ENCODE measurements around the gene LENEP. TPM values are rescaled to one million over a fixed set of nuclear protein-coding genes. Genes with fewer than 3 reads are reported as not detected.
A peak's percentile ranks its signal among the peaks of the same experiment; 100 is the strongest.

LENEP gene
- total RNA-seq, 1 experiment from 2014 or later: not detected

DNA sequence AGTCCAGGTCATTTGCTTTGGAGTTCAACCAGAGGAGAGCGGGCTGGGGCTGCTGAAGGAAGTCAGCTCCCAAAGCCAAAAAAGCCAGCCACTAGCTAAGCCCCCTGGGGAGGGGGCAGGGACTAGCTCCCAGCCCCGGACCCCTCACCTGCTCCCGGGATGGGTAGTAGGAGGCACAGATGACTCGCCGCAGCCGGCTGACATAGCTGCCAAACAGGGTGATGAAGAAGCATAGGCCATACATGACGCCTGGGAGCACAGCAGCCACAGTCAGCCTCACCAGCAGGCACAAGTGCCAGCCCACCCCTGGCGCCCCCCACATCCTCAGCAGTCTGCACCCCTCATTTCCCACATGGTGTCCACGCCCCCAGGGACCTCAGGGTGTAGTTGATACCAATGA lies 32.8 kb downstream of the LENEP start:
- peak; percentile 39 for DNase-seq (ENCODE audit: low read depth)

DNA sequence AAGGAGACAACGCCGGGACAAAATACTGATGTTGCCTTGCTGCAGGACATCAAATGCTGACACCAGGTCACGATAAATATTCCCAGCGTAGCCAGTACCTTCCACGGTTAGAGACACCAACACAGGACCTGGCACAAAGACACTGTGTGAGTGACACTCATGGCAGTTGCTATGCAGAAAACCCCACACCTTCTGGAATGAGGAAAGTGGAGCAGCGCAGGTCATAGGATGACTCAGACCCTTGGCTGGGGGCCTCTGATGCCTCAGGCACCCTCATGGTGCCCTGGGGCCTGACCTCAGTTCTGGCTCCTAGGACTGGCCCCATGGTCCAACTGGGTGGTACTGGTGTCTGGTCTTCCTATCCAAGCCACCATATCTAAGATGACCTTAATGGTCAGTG lies 33.2 kb downstream of the LENEP start:
- DNase-seq (ENCODE audit: low read depth): peak; percentile 83

DNA sequence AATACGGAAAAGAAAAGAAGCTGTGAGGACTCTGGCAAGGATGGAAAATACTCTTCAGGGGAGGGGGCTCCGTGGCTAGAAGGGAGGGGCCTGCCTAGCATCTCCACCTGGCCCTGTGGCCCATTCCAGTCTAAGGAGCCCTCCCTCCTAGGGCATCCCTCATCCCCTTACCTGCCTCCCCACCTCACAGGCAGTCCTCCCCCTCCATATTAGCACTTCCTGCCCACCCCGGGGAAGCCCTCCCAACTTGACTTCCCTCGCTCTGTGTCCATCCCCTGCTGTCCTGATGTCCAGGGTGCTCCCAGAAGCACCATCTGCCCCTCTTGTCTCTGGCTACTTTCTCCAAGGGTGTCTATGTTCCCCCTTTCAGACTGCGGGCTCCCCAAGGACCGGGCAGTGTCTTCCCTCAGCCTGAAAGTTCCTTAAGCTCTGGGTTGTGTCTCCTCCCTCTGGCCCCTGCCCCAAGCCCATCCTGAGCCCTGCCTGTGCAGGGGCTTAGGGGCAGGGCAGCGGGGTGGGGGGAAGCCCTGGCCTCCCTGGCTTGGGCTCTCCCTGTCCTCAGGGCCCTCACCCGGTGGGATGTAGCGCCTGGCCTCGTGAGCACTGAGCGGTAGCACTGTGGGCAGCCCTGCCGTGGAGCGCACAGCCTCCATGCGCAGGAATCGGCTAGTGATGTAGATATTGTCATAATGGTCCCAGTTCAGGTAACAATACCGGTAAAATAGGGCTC lies 36.3 kb downstream of the LENEP start:
- no peak for DNase-seq (ENCODE audit: low read depth)

DNA sequence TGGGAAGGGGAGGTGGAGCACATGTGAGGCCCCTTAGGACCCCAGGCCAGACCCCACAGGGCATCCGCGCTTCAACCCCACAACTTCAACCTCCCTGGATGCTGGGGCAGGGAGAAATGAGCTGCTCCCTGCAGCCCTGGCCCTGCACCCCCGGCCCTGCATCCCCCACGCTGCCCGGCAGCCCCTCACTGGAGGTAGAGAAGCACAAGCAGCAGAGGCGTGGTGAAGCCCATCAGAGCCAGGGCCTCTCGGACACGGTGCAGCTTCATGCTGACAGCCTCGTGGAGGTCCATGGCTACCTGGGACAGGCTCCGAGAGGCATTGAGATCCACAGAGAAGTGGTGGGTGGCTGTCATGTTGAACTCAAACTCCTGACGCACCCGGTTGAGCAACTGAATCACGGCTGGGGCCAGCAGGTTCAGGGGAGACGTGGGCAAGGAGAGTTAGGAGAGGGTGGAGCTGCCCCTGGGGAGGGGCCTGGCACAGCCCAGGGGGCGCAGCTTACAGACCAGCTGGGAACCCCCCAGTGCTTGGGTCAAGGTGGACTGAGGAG lies 36.9 kb downstream of the LENEP start:
- no peak for DNase-seq (ENCODE audit: low read depth)

DNA sequence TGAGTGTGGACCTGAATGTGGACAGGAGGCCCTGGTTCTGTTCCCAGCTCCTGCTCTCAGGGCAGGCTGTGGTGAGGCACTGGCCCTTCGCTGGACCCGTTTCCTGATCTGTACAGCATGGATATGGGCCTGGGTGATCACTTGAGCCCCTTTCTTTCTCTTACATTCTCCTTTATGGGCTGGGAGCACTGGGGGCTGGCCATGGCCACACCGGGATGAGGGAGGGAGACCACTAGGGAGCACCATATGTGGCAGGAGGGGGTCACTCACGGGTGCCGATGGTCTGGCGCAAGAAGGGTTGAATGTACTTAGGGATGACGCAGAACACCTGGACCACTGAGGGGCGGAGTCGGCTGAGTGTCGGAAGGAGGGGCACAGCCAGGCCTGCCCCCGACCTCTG lies 37.5 kb downstream of the LENEP start:
- DNase-seq (ENCODE audit: low read depth): no peak

DNA sequence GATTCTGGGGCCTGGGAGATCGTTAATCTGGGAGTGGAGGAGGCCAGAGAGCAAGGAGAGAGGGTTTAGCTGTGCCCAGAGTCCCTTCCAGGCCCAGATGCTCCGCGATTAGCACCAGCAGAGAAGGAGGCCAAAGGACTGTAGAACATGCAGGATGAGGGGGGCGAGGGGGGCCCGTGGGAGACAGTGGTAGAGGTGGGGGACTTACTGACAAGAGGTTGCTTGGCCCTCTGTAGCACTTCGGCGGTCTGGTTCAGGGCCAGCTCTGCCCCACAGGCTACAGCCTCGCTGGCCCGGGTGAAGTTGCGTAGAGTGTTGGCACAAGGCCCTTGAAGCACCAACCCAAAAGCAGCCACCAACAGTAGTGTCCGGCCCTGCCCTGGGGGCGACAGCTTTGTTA lies 39.5 kb downstream of the LENEP start:
- no peak for DNase-seq (ENCODE audit: low read depth)

DNA sequence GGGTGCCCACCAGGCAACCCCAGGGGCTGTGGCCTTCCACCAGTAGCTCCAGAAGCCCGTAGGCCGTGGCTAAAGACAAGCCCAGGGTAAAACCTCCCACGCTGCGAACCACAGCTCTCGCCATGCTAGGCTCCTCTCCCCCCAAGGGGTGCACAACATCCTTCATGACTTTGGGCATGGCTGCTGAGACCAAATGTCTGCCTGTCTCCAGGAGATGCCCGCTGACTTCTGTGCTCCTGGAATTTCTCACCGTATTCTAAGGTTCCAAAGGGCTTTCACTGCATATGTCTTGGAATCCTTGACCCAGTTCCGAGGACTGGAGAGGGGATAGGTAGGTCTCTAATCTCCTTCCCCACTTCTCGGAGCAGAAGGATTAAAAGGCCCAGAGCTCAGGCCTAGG lies 40.1 kb downstream of the LENEP start, which contains the start of the genes DCST1 and DCST2:
Gene DCST1 (plus strand): TSS at position 301 of the 400 bp plus-strand sequence. CDS start 213 bp downstream, outside the sequence.
Gene DCST2 (minus strand): TSS at position 258 of the 400 bp plus-strand sequence. CDS start 80 bp downstream, at position 178.
- DNase-seq (ENCODE audit: low read depth): no peak

DNA sequence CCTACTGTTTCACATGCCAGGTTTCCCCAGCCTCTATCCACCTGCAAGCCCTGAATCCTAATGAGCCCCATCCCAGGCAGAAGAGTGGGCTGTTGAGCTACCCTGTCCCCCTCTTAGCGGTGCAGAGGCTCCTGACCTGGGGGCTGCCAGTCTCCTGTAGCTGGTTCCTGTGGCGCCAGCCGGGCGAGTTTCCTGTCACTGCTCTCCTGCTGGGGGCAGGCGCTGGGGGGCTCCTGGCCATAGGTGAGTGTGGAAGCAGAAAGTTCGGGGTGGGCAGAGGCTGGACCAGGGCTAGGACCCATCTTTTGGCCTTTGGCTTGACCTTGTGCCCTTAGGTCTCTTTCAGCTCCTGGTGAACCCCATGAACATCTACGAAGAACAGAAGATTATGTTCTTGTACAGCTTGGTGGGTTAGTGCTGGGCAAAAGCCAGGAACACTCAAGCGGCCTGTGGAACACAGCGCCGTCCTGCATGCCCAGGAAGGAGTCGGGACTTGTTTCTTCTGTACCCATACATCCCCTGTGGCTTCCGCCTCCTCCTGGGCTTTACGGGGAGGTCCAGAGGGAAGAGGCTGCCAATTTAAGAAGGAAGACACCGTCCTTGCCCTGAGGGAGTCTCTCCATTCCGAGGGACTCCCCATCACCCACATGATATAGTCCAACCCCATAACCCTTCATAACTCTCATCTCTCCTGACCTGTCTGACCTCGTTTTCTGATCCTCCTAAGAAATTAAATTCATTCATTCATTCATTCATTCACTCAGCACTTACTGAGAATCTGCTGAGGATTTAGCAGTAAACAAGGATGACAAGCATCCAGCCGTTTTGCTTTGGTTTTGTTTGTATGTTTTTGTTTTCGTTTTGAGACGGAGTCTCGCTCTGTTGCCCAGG lies 41.2 kb downstream of the LENEP start:
- no peak for DNase-seq (ENCODE audit: low read depth)

DNA sequence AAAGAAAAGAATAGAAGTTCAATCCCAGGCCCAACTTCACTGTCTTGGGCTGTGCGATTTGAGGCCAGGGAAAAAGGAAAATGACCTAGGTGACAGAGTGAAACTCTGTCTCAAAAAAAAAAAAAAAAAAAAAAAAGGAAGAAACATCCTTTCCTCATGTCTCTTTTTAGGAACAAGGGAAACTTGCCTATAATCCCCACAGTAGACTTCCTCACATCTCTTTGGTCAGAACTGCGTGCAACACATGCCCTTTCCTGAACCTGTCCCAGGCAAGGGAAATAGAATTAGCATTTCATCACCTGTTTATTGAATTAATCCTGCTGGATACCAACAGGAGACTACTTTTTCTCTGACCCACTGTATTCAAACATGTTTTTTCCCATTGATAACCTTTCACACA lies 42.5 kb downstream of the LENEP start:
- DNase-seq (ENCODE audit: low read depth): no peak

DNA sequence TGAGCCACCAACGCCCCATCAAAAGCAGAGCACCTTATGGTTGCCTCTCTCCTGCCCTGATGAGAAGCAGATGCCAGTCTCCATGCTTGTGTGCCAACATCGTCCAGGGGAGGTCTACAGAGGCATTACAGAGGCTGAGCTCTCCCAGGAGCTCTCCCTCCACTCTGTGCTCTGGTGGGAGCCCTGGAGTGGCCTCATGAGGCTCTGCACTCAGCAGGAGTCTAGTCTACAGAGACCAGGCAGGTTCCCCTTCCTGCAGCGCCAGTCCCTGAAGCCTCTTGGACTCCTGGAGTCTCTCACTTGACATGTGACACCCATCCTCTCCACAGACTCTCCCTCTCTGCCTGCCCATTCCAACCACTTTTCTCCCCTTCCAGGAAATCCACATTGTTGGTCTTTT lies 43.7 kb downstream of the LENEP start:
- DNase-seq (ENCODE audit: low read depth): no peak

DNA sequence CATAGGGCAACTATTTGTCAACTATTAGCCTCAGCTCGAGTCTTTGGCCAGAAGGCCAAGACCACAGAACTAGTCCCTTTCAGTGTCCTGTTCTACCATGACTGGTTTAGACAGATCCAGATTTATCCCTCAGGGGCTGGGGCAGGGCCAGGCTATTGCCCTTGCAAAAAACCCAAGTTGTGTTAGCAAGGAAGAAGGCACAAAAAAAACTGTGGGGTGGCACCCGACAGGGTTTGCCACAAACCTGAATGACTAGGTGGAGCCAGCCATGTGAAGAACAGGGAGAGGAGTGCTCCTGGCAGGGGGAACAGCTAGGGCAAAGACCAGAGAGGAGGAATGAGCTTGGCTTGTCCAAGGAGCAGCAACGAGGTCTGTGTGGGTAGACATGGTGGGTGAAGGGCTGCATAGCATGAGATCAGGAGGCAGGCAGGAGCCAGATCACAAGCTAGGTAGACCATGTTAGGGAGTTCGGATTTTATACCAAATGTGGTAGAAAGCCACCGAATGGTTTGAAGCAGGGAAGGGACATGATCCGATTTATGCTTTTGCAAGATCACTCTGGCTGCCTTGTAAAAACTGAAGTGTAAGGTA lies 44.6 kb downstream of the LENEP start:
- no peak for DNase-seq (ENCODE audit: low read depth)

DNA sequence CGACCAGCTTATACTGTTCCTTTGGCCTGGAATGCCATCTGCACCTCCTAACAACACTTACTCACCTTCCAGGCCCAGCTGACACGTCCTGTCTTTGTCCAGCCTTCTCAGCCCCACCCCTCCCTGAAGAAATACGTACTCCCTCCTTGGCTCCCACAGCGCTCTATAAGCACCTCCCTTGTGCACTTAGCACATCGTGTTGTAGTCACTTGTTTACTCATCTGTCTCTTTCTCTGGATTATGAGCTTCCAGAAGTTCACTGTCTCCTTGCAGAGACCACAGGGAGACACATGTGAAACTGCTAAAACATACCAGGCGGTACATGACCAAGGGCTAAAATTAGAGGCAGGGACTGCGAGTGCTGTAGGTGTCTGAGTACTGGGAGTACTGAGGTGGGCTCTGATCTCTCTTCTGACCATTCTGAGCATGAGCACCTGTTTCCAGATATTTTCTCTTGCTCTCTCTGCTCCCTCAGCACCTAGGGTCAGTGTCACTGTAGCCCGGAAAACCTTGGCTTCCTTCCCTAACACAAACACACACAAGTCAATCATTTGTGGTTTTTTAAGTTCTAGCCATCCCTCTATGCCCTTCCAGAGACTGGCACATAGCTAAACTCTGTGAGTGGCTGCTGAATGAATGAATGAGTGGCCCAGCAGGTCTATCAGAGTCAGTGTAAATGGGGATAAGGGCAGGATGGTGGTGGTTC lies 45.4 kb downstream of the LENEP start:
- DNase-seq (ENCODE audit: low read depth): peak; percentile 68

DNA sequence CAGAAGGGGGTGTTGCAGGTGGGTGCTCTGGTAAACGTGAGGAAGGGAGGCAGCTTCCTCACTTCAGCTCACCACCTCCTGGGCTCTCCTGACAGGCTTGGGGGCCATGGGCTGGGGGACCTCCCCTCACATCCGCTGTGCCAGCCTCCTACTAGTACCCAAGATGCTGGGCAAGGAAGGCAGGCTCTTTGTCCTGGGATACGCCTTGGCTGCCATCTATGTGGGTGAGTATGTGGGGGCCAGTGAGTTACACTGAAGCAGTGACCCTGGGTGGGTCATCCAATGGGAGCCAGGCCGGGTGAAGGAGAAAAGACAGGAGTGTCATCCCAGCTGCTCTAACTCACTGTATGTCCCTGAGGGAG lies 45.9 kb downstream of the LENEP start:
- no peak for DNase-seq (ENCODE audit: low read depth)

DNA sequence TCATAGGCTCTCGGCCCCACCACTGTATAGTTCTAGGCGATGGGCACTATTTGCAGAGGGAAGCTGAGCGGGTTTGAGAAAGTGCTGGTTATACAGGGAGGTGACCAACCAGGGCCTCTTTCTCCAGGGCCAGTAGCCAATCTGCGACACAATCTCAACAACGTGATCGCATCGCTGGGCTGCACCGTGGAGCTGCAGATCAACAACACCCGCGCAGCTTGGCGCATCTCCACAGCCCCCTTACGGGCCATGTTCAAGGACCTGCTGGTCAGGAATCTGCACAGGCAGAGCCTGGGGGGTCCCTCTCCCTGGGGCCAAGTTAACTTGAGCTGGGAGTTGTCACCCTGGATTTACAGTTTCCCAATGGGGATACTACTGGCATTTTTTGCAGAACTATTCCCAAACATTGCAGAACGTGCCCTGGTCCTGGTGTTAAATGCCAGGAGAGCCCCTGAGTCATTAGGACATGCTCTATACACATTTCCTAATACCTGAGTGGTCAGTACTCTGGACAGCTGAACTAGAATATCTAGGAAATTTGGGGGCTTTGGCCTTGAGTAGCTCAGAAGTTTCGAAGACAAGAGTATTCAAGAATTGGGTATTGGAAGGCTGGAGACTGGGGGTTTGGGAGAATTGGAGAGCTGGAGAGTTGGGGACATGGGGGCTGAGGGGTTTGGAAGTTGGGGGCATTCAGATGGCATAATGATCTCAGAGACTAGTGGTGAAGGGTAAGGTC lies 47.1 kb downstream of the LENEP start:
- DNase-seq (ENCODE audit: low read depth): no peak

DNA sequence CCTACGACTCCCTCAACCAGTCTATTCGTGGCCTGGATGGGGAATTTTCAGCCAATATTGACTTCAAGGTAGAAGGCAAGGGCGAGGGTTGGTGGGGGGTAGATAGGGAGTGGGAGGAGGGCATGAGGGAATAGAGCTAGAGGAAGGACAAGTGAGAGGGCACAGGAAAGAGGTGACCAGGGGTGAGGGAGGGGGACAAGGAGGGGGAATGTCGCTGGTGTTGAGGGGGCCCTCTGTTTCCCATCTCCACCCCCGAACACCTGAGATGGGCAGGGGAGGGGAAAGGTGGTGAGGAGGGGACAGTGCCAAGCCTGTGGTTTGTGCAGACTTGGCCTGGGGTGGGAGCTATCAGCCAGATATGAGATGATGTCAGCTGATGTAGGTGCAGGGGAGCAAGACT lies 49.4 kb downstream of the LENEP start:
- DNase-seq (ENCODE audit: low read depth): no peak

DNA sequence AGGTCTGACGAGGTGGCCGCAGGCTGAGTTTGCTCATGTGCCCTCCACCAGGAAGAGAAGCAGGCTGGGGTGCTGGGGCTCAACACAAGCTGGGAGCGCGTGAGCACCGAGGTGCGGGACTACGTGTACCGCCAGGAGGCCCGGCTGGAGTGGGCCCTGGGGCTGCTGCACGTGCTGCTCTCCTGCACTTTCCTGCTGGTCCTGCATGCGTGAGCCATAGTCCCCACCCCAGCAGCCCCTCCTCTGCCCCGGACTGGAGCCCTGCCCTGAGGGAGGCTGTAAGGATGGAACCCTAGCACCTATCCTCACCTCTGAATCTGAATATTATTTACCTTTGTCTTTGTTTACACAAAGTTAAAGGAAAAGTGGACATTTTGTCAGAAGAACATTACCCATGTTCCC lies 49.9 kb downstream of the LENEP start:
- no peak for DNase-seq (ENCODE audit: low read depth)

DNA sequence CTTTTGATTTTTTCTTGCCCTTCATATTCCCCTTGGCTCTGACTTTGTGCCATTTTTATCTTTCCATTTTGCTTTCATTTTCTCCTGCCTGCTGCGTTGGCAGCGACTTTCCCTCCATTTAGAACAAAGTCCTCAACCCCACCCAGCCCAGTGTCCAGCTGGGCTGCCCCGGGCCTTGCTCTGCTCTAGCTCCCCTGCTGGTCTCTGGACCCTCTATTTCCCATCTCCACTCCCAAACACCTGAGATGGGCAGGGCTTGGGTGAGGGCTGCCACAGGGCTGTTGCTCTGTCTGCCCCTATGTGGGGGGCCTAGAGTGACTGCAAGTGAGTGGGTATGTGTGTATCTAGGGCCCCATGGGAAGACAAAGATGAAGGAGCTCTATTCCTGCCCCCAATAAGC lies 50.4 kb downstream of the LENEP start:
- no peak for DNase-seq (ENCODE audit: low read depth)

Data from M059J (cell line).